NCI-H146 treated with DMSO at 0.1 percent for 48 hours (cell line): ENCODE measurements around the gene S100A10.

Experiments
- DNase-seq: peaks from one replicate; lab custom pipeline; 2025; ENCODE audit not compliant: unreplicated experiment; lab: John Stamatoyannopoulos, UW

S100A10 gene

DNA sequence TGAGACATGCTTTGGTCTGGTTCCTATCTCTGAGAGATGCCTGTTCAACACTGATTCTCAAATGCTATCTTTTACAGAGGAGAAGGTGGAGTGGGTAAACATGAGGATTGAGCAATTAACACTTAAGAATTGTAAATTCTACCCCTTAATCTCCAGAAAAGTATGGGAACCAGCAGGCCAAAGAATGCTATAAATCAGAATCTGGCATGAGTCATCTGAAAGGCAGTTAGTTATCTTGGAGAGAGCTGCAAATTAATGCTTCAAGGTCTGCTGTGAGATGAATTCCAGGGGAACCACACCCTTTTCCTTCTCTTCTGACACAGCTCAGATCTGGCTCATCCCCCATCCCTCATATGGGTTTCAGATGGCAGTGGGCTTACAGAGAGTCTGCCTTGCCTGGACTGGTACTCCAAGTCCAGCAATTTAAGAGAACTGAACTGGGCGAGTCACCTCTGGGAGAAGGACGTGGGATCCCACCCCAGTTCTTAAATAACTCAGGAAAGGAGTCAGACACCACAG lies 5.2 kb downstream of the S100A10 start:
- DNase-seq = no peak

DNA sequence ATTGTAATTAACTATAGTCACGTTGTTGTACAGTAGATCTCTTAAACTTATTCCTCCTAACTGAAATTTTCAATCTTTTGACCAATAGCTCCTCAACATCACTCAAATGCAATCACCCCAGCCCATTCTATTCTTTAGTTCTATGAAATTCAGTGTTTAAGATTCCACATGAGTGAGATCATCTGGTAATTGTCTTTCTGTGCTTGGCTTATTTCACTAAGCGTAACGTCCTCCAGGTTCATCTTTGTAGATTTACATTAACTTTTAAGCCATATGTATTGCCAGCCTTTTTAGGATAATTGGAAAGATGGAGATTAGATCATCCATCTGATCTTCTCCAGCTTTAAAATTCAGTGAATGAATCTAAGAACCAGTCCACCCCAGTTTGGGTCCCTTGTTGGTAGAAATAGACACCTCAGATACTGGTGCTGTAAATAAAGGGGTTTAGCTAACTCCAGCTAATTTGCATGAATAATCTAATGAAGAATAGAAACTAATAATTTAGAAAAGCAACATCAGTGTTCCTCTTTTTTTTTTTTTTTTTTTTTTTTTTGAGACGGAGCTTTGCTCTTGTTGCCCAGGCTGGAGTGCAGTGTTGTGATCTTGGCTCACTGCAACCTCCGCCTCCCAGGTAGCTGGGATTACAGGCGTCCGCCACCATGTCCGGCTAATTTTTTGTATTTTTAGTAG lies 7.0 kb downstream of the S100A10 start:
- DNase-seq = no peak

DNA sequence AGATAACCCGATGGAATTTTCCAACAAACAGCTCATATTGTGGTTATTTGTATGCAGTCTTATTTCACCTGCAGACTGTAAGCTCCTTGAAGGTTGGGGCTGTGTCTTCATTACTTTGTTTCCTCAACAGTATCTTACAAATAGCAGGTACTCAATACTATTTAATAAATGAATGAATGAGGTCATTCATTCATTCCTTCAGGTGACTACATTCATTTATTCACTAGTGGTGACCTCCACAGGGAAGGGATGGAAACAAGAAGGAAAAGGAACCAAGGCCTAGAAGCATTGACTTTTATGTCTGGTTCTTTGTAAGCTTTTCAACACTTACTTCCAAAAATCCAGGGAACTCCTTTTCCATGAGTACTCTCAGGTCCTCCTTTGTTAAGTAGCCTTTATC lies 7.9 kb downstream of the S100A10 start:
- no peak for DNase-seq

DNA sequence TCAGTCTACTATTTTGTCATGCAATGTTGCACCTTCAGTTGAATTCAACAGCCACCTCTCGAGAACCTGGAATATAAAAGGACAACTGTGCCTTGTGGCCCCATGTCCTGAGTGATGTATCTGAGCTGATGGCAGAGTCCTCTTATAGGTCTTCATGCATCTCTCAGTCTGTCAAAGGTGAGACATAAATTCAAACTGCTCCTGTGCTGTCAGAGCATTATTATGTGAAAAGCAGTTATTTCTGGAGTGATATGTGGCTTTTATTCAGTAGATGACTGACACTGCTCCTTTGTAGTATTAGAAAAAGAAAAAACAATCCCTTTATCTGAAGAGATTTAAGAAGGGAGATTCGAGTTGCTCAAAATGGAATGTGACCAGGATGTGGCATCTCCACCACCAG lies 8.4 kb downstream of the S100A10 start:
- DNase-seq = no peak

DNA sequence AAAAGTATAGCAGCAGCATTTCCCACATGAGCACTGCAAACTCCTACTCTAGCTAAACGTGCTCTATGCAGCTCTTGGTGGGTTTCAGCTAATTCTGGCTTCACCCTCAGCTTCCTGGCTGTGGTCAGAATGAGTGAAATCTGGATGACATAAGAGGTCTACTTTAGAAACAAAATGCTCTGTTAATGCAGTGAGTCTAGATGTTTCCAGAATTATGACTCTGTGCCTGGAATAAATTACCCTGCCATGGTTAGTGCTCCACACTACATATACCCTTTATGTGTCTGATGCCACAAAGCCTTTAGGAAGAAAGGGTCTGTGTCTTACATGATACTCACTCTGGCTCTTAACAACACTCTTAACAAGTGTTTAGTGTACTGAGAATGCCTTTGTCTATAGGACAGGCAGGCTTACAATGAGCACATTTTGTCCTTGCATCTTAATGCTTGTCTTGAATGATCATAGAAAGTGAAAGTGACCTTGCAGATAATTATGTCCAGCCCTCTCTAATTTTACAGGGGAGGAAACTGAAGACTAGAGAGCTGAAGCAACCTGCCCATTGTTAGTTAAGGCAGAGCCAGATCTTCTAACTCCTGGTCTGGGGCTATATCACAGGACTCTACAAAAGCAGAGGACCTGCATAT lies 9.2 kb downstream of the S100A10 start:
- DNase-seq = no peak

DNA sequence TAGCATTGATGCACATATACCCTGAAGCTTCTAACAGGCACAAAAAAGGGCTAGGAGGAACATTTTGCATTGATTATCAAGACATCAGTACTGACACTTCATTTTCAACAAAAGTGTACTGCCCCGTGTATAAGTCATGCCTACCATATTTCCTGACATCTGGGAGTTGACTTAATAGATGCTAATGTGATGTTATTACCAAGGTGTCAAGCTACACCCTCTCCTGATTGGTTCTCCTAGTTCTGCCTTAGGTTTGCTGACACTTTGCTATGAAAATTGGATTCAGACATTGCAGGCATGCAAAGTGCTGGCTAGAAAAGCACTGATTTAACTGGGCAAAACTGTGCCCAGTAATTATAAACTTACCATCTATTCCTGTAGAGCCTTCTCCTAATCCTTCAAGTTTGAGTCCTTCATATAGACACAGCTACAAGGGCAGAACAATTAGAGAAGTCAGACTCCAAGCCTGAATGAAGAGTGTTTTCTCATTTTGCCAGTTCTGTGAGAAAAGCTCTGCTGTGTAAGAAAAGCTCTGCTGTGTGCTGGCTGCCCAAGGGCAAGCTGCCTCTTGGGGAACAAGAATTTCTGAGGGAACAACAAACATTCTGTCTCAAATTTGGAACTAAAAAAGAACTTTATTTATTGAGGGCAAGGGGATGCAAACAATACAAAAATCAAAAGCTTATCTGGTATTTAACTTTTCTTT lies 11.2 kb downstream of the S100A10 start:
- no peak for DNase-seq

DNA sequence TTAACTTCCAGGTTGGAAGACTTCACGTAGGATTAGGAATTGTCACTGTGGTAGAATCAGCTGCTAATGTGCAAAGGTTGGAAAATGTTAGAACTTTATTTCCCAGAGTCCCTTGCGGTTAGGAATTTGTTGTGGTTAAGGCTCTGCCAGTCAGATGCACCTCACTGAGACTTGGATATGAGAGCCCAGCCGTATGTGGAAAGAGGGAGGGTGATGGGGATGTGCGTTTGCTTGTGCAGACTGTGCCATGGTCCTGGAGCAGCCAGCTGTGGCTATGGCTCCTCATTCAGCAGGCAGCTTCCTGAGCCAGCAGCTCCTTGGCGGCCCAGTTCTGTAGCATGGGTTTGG lies 12.5 kb downstream of the S100A10 start:
- DNase-seq = no peak

DNA sequence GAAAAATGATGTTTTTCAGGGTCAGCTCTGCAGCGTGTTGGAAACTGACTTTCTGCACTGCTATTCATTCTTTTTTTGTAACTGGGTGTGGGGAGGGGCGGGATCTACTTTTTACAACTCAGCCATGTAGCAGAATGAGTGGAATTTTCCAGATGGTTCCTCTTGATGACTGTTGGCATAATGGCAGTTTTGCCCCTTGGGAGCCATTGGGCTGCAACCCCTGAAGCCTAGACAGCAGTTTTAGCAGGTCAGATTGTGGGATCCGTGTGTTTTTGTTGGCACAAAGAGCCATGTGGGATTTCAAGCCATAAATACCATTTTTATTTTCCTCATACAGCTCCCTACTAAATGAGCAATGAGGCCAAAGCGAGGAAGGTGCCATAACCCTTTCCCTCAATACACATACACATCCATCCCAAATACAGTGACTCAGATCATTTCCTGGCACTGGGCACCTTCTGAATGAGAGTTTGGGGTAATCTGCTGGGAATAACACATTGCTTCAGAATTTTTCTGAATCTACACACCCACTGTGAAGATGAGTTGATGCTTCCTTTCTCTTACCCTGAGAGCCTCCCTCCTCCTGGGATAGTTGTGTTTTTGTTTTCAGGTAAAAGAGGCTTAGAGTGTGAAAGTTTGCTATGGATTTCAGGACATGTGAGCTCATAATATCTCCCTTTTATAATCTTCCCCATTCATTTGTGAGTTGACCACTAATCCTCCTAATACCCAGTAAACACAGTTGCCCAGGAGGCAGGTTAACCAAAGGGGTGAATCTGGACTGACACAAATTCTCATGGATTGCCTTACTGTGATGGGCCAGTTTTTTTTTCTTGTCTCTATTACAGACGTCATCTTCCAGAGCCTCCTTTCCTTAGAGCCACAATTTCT lies 13.1 kb downstream of the S100A10 start:
- no peak for DNase-seq

DNA sequence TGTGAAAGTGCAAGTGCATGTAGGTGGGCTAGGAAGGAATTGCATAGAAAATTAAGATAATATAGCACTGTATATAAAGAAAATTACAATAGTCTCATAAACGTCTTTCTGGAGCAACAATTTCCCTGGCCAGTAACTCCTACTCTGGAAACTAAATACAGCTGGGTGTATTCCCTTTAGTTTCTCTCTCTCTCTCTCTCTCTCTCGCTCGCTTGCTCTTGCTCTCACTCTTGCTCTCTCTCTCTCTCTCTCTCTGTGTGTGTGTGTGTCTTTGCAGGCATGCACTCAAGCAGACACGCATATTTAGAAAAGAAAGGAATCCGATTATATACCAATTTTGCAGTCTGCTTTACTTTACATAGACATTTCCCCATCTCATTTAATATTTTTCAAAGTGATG lies 14.7 kb downstream of the S100A10 start:
- no peak for DNase-seq

DNA sequence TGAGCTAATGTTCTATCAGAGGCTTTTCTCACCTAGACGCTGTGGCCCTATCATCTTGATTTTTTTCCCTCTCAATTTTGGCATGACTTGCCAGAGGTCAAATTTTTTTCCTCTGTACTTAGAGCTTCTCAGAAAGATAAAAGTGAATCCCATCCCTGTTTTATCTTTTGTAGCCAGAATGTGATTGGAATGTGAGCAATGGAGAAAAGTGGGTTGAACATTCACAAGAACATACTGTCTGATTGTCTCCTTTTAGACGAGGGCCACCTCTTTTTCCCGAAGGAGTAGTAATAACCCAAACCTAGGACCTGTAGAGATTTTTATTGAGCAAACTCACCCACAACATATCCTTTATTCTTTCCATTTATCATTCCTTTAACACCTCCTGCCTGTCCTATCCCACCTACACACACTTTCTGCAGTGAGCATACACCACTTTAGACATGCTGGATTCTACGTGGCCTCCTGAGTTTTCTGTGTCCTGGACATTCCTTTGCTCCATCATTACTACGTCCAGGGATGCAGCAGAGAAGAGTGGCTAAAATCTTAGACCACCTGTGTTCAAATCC lies 15.9 kb downstream of the S100A10 start:
- DNase-seq = no peak

DNA sequence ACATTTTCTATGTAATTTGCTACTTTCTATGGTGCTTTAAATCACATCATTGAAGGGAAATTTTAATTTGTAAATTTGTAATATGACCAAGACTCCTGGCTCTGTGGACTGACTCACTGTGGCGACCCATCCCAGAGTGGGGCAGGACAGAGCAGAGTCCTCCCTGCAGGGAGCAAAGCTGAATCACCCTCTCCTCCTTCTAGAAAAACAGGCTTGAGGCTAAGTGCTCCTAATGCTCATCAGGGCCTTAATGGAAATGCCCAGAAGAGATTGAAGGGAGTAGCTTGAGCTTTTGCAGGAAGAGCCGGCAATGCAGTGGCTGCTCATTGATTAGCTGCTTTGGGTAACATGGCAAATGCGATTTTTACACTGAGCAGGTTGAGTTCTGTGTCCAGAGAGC lies 16.8 kb downstream of the S100A10 start:
- DNase-seq = no peak

DNA sequence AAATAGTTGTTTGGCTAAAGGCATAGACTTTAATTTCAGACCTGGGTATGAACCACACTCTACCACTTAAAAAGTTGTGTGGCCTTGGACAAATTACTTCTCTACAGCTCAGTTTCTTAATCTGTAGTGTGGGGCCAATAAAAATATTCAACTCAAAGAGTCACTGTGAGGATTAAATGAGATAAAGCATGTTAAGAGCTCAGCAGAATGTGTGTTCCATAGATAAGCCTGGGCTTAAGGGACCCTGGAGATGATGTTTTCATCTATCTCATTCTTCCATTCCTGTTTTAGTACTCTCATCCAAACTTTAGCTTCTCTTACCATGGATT lies 17.7 kb downstream of the S100A10 start:
- DNase-seq = no peak

DNA sequence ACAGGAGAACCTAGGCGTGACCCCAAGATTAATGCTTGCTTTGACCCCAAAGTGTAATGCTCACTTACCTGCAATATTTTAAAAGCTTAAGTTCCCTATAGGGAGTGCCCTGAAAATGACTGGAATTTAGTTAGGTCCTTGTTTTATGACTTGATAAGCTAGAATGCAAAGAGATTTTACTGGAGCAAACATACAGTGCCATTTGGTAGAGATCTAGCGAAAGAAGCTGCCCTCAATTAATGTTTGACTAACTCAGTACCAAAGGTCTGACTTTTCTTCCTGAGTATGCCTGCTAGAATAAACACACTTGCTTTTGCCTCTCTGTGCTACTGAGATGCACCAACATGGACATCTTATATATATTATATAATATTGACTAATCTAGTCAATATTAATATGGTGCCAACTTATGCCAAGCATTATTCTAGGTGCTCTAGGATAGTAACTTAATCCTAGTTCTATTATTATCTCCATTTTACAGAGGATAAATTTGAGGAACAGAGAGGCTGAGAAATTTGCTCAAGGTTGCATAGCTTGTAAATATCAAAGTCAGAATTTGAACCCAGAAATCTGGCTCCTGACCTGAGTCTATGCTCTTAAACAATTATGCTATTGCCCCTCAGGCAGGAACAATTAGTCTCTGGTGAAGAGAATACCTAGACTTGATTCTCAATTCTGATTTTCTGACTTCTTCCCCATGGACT lies 18.2 kb downstream of the S100A10 start:
- no peak for DNase-seq

DNA sequence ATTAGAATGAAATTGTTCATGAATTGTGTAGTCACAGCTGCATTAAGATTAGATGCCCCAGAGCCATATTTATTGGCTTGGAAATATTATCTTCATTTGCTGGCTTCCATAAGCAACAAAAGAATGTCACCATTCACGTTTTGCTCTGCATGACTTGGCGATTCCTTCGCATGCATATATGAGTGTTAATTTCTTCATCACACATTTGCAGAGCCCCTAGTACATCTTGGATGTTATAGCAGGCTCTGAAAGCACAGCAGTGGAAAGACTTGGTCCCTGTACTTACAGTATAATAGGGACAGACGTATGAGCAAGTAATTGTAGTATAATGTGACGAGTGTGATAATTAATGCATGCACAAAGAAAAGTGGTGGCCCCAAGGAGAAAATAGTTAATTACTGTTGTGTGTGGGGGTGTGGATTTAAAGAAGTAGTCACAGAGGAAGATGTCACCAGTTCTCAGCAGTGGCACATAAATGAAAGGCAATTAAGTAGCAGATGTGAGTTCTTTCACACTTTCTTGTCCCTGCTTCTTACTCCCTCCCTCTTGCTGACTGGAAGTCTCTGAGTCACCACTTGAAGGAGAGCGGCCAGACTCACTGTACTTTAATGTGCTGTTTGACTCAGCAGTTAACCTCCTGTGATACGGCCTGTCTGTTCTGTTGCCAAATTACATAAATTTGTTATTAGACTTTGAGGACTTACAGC lies 21.0 kb downstream of the S100A10 start:
- no peak for DNase-seq

DNA sequence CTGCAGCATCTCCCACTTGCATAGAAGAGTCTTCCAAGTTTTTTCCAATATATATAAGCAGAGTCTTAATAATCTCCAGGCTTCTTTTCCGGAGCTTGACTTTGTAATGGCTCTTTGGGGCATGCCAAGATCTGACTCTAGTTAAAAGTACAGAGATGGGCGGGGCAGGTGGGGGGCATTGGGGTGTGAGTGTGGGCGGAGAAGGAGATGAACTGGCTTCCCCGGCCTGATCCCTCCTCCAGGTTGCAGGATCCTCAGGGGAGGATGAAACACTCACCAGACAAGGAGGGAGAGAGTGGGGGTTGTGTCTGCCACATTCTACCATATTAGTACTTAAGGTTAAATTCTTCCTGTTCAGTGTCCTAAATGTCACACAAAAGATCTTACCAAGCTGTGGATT lies 23.0 kb downstream of the S100A10 start:
- DNase-seq = no peak

DNA sequence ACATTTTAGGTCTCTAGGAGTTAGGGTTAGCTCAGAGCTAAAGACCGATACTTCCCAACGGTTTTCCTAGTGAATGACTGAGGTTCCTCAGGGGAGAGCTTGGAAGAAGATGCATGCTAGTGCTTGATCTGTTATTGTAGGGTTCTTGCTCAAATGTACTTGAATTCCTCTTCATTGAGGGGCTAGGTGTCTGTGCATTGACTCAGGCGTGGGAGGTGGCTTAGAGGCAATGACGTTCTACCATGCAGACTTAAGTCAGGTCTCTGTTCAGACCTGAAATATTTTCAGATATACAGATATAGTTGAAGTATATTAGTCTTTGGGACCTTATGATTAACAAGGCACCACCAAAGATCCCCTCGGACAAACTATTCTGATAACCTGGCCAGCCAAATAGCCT lies 23.5 kb downstream of the S100A10 start:
- DNase-seq = no peak

DNA sequence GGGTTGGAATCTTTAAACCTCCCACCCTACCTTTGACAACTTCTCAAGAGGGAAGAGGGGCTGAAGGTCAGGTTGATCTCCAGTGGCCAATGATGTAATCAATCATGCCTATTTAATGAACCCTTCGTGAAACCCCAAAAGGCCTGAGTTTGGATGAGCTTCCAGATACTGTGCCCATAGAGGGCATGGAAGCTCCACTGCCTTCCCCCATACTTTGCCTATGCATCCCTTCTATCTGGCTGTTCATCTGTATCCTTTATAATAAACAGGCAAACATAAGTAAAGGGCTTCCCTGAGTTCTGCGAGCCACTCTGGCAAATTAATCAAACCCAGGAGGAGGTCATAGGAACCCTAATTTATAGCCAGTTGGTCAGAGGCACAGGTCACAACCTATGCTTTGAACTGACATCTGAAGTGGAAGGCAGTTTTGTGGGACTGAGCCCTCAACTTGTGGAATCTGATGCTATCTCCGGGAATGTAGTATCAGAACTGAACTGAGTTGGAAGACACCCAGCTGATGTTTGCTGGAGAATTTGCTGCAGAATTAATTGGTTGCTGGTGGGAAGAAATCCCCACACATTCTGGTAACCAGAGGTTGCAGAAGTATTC lies 24.8 kb downstream of the S100A10 start:
- no peak for DNase-seq

DNA sequence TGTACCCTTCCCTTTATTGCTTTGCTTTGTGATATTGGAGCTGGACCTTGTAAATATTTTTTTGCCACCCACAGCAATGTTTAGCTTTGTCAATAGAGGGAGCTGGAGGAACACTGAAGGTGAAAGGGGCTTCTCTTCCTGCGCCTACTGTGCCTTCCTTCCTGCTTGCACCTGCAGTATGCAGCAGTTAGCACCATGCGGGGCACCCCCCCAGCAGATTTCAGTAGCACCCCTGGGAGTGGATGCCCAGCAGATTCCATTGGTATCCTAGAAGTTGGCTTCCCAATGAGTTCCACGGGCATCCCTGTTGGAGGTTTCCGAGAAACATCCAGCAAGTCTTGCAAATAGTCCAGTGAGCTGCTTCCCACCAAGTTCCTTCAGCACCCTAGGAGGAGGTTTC lies 25.6 kb downstream of the S100A10 start:
- no peak for DNase-seq

DNA sequence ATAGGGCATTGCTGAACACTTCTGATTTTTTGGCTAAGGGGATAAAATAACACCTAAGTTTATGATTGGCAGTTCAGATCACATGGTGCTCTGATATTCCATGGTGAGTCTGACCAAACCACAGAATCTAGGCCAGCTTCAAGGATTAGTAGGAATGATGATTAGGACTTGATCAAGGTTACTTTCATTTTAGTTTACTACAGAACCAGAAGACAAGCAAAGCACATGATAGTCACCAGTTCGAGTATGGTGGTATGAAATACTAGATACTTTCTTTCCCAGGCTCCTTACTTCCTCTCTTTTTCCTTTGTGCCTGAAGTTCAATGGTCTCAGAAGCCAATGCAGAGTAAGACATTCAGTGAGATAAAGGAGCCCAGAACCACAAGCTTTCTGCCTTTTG lies 26.6 kb downstream of the S100A10 start:
- DNase-seq = no peak

DNA sequence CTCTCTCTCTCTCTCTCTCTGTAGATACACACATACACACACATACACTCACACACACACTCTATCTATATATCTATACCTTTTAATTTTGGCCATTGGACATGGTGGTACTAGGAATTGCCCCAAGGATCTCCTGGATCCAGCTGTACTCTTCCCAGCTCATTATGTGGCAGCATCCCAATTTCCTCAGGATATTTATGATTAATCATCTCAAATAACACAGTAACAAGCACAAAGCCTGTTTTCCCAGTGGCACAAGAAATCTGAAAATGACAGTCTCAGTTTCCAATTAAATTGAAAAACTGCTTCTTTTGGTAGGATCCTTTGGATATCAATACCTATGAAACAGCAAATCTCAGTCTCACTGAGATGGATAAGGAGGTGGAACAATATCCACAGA lies 27.6 kb downstream of the S100A10 start:
- DNase-seq = no peak
